ENCODE data around the gene RPS23.

Gene RPS23

GRCh38 chr5:82246960-82247574, 31.1 kb downstream of the RPS23 start:
- Histone ChIP-seq H3K36me3 (ENCODE audit: control insufficient read depth, insufficient read depth, low read length) (no peaks in the 10 kb centered on the region), H3K4me3 (replicated peaks; ENCODE audit: low read depth, low read length) (no peak overlapping the region), H3K27me3 (replicated peaks; ENCODE audit: control insufficient read depth, insufficient read depth, low read length) (no peaks in the 10 kb centered on the region)
- TF ChIP-seq CTCF (IDR thresholded peaks at IDR 0.05; ENCODE audit: insufficient read depth, low read length, poor library complexity, severe bottlenecking) = no peak
- DNase-seq (ENCODE audit: extremely low read depth, insufficient read length) = no peak

- Histone ChIP-seq H3K4me3 (replicated peaks; ENCODE audit: low read depth, low read length) (no peak overlapping the region), H3K36me3 (ENCODE audit: control insufficient read depth, insufficient read depth, low read length) (no peaks in the 10 kb centered on the region), H3K27me3 (replicated peaks; ENCODE audit: control insufficient read depth, insufficient read depth, low read length) (no peaks in the 10 kb centered on the region)
- TF ChIP-seq CTCF (IDR thresholded peaks at IDR 0.05; ENCODE audit: insufficient read depth, low read length, poor library complexity, severe bottlenecking) = no peak
- DNase-seq (ENCODE audit: extremely low read depth, insufficient read length) = no peak
These were observed 33.1 kb downstream of the RPS23 start for GRCh38 chr5:82244854-82245635.

GRCh38 chr5:82244151-82244550, 34.0 kb downstream of the RPS23 start:
- Histone ChIP-seq H3K27me3 (replicated peaks; ENCODE audit: control insufficient read depth, insufficient read depth, low read length) (no peaks in the 10 kb centered on the region), H3K4me3 (replicated peaks; ENCODE audit: low read depth, low read length) (no peak overlapping the region)
- TF ChIP-seq CTCF (IDR thresholded peaks at IDR 0.05; ENCODE audit: insufficient read depth, low read length, poor library complexity, severe bottlenecking) = no peak

GRCh38 chr5:82234885-82235284, 43.3 kb downstream of the RPS23 start:
- Histone ChIP-seq H3K4me3 (replicated peaks; ENCODE audit: low read depth, low read length) (no peak overlapping the region), H3K36me3 (ENCODE audit: control insufficient read depth, insufficient read depth, low read length) (no peaks in the 10 kb centered on the region), H3K27me3 (replicated peaks; ENCODE audit: control insufficient read depth, insufficient read depth, low read length) (no peaks in the 10 kb centered on the region)
- TF ChIP-seq CTCF (IDR thresholded peaks at IDR 0.05; ENCODE audit: insufficient read depth, low read length, poor library complexity, severe bottlenecking) = no peak
- DNase-seq (ENCODE audit: extremely low read depth, insufficient read length) = no peak

More at GRCh38 chr5:82244151-82244550, 34.0 kb downstream of the RPS23 start:
- DNase-seq (ENCODE audit: extremely low read depth, insufficient read length) = no peak
- no peaks in the 10 kb centered on the region for H3K36me3 ChIP-seq (ENCODE audit: control insufficient read depth, insufficient read depth, low read length)

- Histone ChIP-seq H3K36me3 (ENCODE audit: control insufficient read depth, insufficient read depth, low read length) (no peaks in the 10 kb centered on the region), H3K27me3 (replicated peaks; ENCODE audit: control insufficient read depth, insufficient read depth, low read length) (no peaks in the 10 kb centered on the region), H3K4me3 (replicated peaks; ENCODE audit: low read depth, low read length) (no peak overlapping the region)
- TF ChIP-seq CTCF (IDR thresholded peaks at IDR 0.05; ENCODE audit: insufficient read depth, low read length, poor library complexity, severe bottlenecking) = peak; percentile 77
- peak; percentile 23 for DNase-seq (ENCODE audit: extremely low read depth, insufficient read length)
These were observed 52.5 kb downstream of the RPS23 start for GRCh38 chr5:82225525-82226172.

Measured in GM06990 (cell line).